HG03280 (cell line): Measurements from ENCODE around the gene CYB561D2.

Experiments used
- ATAC-seq: cut with Tn5 transposase; IDR thresholded peaks from one replicate; pipeline ENCODE4 v1.9.1; 2021; ENCODE audit warnings: mild to moderate bottlenecking, moderate library complexity; ENCODE audit not compliant: unreplicated experiment

The CYB561D2 gene

GRCh38 chr3:50340448-50341329, 10.0 kb upstream of the CYB561D2 start, which contains the start of gene RASSF1:
Gene RASSF1, minus strand, starts transcription at chr3:50340836. Its CDS starts 31 bp downstream, at chr3:50340805.
- ATAC-seq, result no peak

- no peak for ATAC-seq
Observed at GRCh38 chr3:50341537-50341936, 9.1 kb upstream of the CYB561D2 start.

GRCh38 chr3:50341996-50342650, 8.5 kb upstream of the CYB561D2 start:
- no peak for ATAC-seq

- ATAC-seq, result no peak
Observed at GRCh38 chr3:50342813-50343633, 7.6 kb upstream of the CYB561D2 start.

- ATAC-seq, result no peak
Observed at GRCh38 chr3:50345008-50345407, 5.7 kb upstream of the CYB561D2 start.

GRCh38 chr3:50345586-50346234, 5.0 kb upstream of the CYB561D2 start, which contains the start of gene ZMYND10:
Gene ZMYND10, minus strand, starts transcription at chr3:50345732. Its CDS starts 153 bp downstream, at chr3:50345579.
- no peak for ATAC-seq

- ATAC-seq, result no peak
Observed at GRCh38 chr3:50347187-50347813, 3.4 kb upstream of the CYB561D2 start.

- ATAC-seq, result no peak
Observed at GRCh38 chr3:50350213-50350526, 492 bp upstream of the CYB561D2 start.

- no peak for ATAC-seq
Observed at GRCh38 chr3:50351323-50351697, 648 bp downstream of the CYB561D2 start.

- no peak for ATAC-seq
Observed at GRCh38 chr3:50352781-50353180, 2.1 kb downstream of the CYB561D2 start.

GRCh38 chr3:50353245-50354004, 2.8 kb downstream of the CYB561D2 start:
- no peak for ATAC-seq

GRCh38 chr3:50354186-50354764, 3.6 kb downstream of the CYB561D2 start:
- no peak for ATAC-seq

GRCh38 chr3:50354850-50355249, 4.2 kb downstream of the CYB561D2 start:
- ATAC-seq, result no peak

- ATAC-seq, result no peak
Observed at GRCh38 chr3:50355829-50356552, 5.3 kb downstream of the CYB561D2 start.

- ATAC-seq, result no peak
Observed at GRCh38 chr3:50356553-50356952, 5.9 kb downstream of the CYB561D2 start.

GRCh38 chr3:50357481-50357880, 6.8 kb downstream of the CYB561D2 start:
- ATAC-seq, result no peak

- no peak for ATAC-seq
Observed at GRCh38 chr3:50358355-50358910, 7.8 kb downstream of the CYB561D2 start.
